PC-9 (cell line): ENCODE measurements around the gene SLC26A3. TPM values are rescaled to one million over a fixed set of nuclear protein-coding genes. Genes with fewer than 3 reads are reported as not detected.
A peak's percentile ranks its signal among the peaks of the same experiment; 100 is the strongest.

ENCODE experiments used
- BruUV-seq: library from RNA; stranded (reverse); fragments of 400-500 nt; replicated peaks from 2 replicates; lab custom pipeline; 2021; lab: Mats Ljungman, UMichigan
- CTCF ChIA-PET: fragments of 300-600 bp; sonication (Branson Sonifier 250); formaldehyde crosslinking; loops from one replicate; lab custom pipeline; 2022; ENCODE audit warnings: antibody characterized with exemption; lab: Charles Lee
- POLR2A ChIA-PET: fragments of 300-600 bp; sonication (Branson Sonifier 250); formaldehyde crosslinking; loops from one replicate; lab custom pipeline; 2022; ENCODE audit warnings: antibody characterized with exemption; ENCODE audit not compliant: unreplicated experiment; lab: Charles Lee
- DNase-seq, 2 experiments: peaks; one replicate each; pipeline versions ENCODE4 v3.0.0 to v3.0.0-alpha.2; 2015 to 2022; ENCODE audit warnings: mixed read lengths in 1 of 2
- H2AFZ ChIP-seq: fragments of 200-600 bp; sonication (generic); 2 replicates; pipeline ENCODE4 v1.8.1; 2017; ENCODE audit warnings: antibody characterized with exemption
- H3F3A ChIP-seq: fragments of 200-600 bp; sonication (generic); 2 replicates; pipeline ENCODE4 v1.8.1; 2017; ENCODE audit warnings: antibody characterized with exemption, mild to moderate bottlenecking, low read depth; ENCODE audit not compliant: insufficient read depth
- H3K27ac ChIP-seq: fragments of 200-600 bp; sonication (generic); 2 replicates; pipeline ENCODE4 v1.6.1; 2016; ENCODE audit warnings: mixed run types
- H3K27me3 ChIP-seq: fragments of 200-600 bp; sonication (generic); 2 replicates; pipeline ENCODE4 v1.6.1; 2016; ENCODE audit warnings: low read depth, mixed run types; ENCODE audit not compliant: insufficient read depth
- H3K36me3 ChIP-seq: fragments of 200-600 bp; sonication (generic); 2 replicates; pipeline ENCODE4 v1.6.1; 2016; ENCODE audit warnings: low read depth, mixed run types
- H3K4me1 ChIP-seq: fragments of 200-600 bp; sonication (generic); replicated peaks from 2 replicates; pipeline ENCODE4 v1.6.1; 2016; ENCODE audit warnings: mixed run types; ENCODE audit not compliant: insufficient read depth
- H3K4me2 ChIP-seq: fragments of 200-600 bp; sonication (generic); 2 replicates; pipeline ENCODE4 v1.6.1; 2017; ENCODE audit warnings: mixed run types
- H3K4me3 ChIP-seq: fragments of 200-600 bp; sonication (generic); 2 replicates; pipeline ENCODE4 v1.6.1; 2016; ENCODE audit warnings: mixed run types
- H3K79me2 ChIP-seq: fragments of 200-600 bp; sonication (generic); 2 replicates; pipeline ENCODE4 v1.6.1; 2017; ENCODE audit warnings: low read depth, mixed run types
- H3K9me2 ChIP-seq: fragments of 200-600 bp; sonication (generic); 2 replicates; pipeline ENCODE4 v1.8.1; 2017; ENCODE audit warnings: mild to moderate bottlenecking; ENCODE audit not compliant: insufficient read depth
- H3K9me3 ChIP-seq: fragments of 200-600 bp; sonication (generic); 2 replicates; pipeline ENCODE4 v1.8.1; 2016; ENCODE audit warnings: low read depth; ENCODE audit not compliant: insufficient read depth
- H4K20me1 ChIP-seq: fragments of 200-600 bp; sonication (generic); 2 replicates; pipeline ENCODE4 v1.8.1; 2017; ENCODE audit not compliant: insufficient read depth
- EZH2 ChIP-seq: fragments of 200-600 bp; sonication (generic); IDR thresholded peaks from 2 replicates; pipeline ENCODE4 v1.8.0; 2017; ENCODE audit warnings: antibody characterized with exemption, low read depth
- intact Hi-C: fragments of 100-400 bp; cut with micrococcal nuclease; formaldehyde crosslinking; loops from one replicate; pipeline ENCODE4 v1.10.0; 2022; ENCODE audit not compliant: unreplicated experiment
- total RNA-seq: library from RNA; stranded (reverse); gene quantifications from 2 replicates; pipeline ENCODE4 v1.2.3, GENCODE V29; 2021
- TF ChIP-seq, protein P1 (sequence below): fragments of 200-600 bp; sonication (generic); conservative IDR thresholded peaks from 2 replicates; pipeline ENCODE4 v1.6.1; 2017; ENCODE audit warnings: mixed run types, antibody characterized with exemption, mild to moderate bottlenecking, moderate library complexity

SLC26A3 gene
- total RNA-seq, 1 experiment from 2014 or later, result not detected

- peaks cover 12% of the 10 kb centered on the region; the same call in 1 of the 2 replicates for H3F3A ChIP-seq
- ChIA-PET CTCF (interaction anchor here (0.6 to 2.2 kb wide), 6 partner anchors 16 to 403 kb away, joined by 3 to 24 read pairs (median 11); no protein-coding TSS in a partner anchor), POLR2A (interaction anchor here (0.6 to 0.8 kb wide), 7 partner anchors 136 to 574 kb away, joined by 3 to 15 read pairs (median 4); partner anchors contain the start of genes DLD and HBP1)
- DNase-seq, result peak in 1 of 2 experiments; percentile 64
- TF ChIP-seq EZH2, result no peak
- TF ChIP-seq, protein P1, sequence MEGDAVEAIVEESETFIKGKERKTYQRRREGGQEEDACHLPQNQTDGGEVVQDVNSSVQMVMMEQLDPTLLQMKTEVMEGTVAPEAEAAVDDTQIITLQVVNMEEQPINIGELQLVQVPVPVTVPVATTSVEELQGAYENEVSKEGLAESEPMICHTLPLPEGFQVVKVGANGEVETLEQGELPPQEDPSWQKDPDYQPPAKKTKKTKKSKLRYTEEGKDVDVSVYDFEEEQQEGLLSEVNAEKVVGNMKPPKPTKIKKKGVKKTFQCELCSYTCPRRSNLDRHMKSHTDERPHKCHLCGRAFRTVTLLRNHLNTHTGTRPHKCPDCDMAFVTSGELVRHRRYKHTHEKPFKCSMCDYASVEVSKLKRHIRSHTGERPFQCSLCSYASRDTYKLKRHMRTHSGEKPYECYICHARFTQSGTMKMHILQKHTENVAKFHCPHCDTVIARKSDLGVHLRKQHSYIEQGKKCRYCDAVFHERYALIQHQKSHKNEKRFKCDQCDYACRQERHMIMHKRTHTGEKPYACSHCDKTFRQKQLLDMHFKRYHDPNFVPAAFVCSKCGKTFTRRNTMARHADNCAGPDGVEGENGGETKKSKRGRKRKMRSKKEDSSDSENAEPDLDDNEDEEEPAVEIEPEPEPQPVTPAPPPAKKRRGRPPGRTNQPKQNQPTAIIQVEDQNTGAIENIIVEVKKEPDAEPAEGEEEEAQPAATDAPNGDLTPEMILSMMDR, result peak; percentile 58; the same call in 1 of the 2 replicates
- no peaks in the 10 kb centered on the region for H3K9me2 ChIP-seq
- H2AFZ ChIP-seq, result peak overlapping the region; percentile 94
- no TSS peak for BruUV-seq
- intact Hi-C loops, result loop anchor here (1.0 to 10.0 kb wide), 5 partner anchors 132 to 752 kb away; partner anchors contain the start of gene BCAP29
- H3K79me2 ChIP-seq, result peaks cover 40% of the 10 kb centered on the region
- peaks cover 27% of the 10 kb centered on the region for H4K20me1 ChIP-seq
- H3K4me1 ChIP-seq, result peaks cover 24% of the 10 kb centered on the region
- no peaks in the 10 kb centered on the region for H3K27me3 ChIP-seq
- H3K36me3 ChIP-seq, result 0 out of 2 replicates have a peak, but pooled peaks cover 3% of the 10 kb centered on the region
- H3K9me3 ChIP-seq, result no peaks in the 10 kb centered on the region
- H3K4me2 ChIP-seq, result peak overlapping the region; percentile 100
- H3K4me3 ChIP-seq, result peak overlapping the region; percentile 72
- H3K27ac ChIP-seq, result peak overlapping the region; percentile 88
Measured at GRCh38 chr7:107742678-107743566, 60.1 kb downstream of the SLC26A3 start.

DNA sequence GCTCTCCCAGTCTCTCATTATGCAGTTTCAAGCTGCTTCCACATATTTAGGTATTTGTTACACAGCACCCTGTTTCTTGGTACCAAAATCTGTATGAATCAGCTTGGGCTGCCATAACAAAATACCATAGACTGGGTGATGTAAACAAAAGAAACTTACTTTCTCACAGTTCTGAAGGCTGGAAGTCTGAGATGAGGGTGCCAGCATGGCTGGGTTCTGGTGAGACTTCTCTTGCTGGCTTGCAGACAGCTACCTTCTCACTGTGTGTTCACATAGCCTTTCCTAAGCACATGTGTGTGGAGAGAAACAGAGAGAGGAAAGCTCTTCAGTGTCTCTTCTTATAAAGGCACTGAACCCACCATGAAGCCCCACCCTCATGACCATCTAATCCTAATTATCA, 74.7 kb downstream of the SLC26A3 start:
- no TSS peak for BruUV-seq
- no peak overlapping the region for H3K4me3 ChIP-seq
- no peaks in the 10 kb centered on the region for H3K36me3 ChIP-seq
- H3K9me3 ChIP-seq, result no peaks in the 10 kb centered on the region
- no peaks in the 10 kb centered on the region for H3K9me2 ChIP-seq
- ChIA-PET CTCF (interaction anchor here (0.9 to 1.0 kb wide), 2 partner anchors 151 to 264 kb away, joined by 5 read pairs; no protein-coding TSS in a partner anchor), POLR2A (no interaction called here)
- DNase-seq, result no peak
- no peaks in the 10 kb centered on the region for H3K79me2 ChIP-seq
- no peak overlapping the region for H2AFZ ChIP-seq
- H3K4me1 ChIP-seq, result no peaks in the 10 kb centered on the region
- H3K27ac ChIP-seq, result no peak overlapping the region
- H3K27me3 ChIP-seq, result no peaks in the 10 kb centered on the region
- intact Hi-C loops, result loop anchor here (5.0 to 10.0 kb wide), 3 partner anchors 781 to 1553 kb away; no protein-coding TSS in a partner anchor
- H3K4me2 ChIP-seq, result no peak overlapping the region
- H4K20me1 ChIP-seq, result no peaks in the 10 kb centered on the region
- H3F3A ChIP-seq, result no peaks in the 10 kb centered on the region
- TF ChIP-seq EZH2, result no peak
- TF ChIP-seq, protein P1, result no peak

GRCh38 chr7:107726356-107727130, 76.5 kb downstream of the SLC26A3 start:
- DNase-seq, result no peak
- TF ChIP-seq EZH2, result no peak
- TF ChIP-seq, protein P1, result no peak
- Histone ChIP-seq H3K36me3 (no peaks in the 10 kb centered on the region), H3K27ac (no peak overlapping the region), H3K4me3 (no peak overlapping the region), H3F3A (no peaks in the 10 kb centered on the region), H3K79me2 (no peaks in the 10 kb centered on the region), H3K9me2 (no peaks in the 10 kb centered on the region), H3K4me2 (no peak overlapping the region), H4K20me1 (no peaks in the 10 kb centered on the region), H3K27me3 (no peaks in the 10 kb centered on the region), H3K9me3 (no peaks in the 10 kb centered on the region), H2AFZ (no peak overlapping the region), H3K4me1 (no peaks in the 10 kb centered on the region)
- CTCF ChIA-PET, result interaction anchor here (0.5 to 1.5 kb wide), 7 partner anchors 9 to 668 kb away, joined by 3 to 4 read pairs (median 3); partner anchors contain the start of gene CBLL1
- no TSS peak for BruUV-seq
- intact Hi-C loops, result loop anchor here (5.0 to 10.0 kb wide), 3 partner anchors 779 to 1552 kb away; no protein-coding TSS in a partner anchor
- POLR2A ChIA-PET, result interaction anchor here (0.7 kb wide), 2 partner anchors 94 to 956 kb away, joined by 4 to 6 read pairs; no protein-coding TSS in a partner anchor
